Tibial artery (tissue), 4 donors: ENCODE results near the gene PLCH2.

Experiments
- DNase-seq, 2 donors: peaks; one replicate each; pipeline ENCODE4 v3.0.0-alpha.2; 2019
- H3K27ac ChIP-seq, 2 donors: fragments of 200-600 bp; sonication (generic) in 1 of 2; 1 replicate in 1 of 2; 2 replicates in 1 of 2; pipeline ENCODE4 v1.5.1; 2018 to 2019; ENCODE audit warnings: mild to moderate bottlenecking in 1 of 2
- H3K27me3 ChIP-seq, 2 donors: fragments of 200-600 bp; sonication (generic) in 1 of 2; one replicate each; pipeline versions ENCODE4 v1.5.1 to v1.6.0; 2016 to 2019
- H3K36me3 ChIP-seq, 3 donors: fragments of 200-600 bp; sonication (generic) in 2 of 3; one replicate each; pipeline ENCODE4 v1.5.1; 2016 to 2019; ENCODE audit warnings: mild to moderate bottlenecking in 2 of 3
- H3K4me1 ChIP-seq, 4 donors: fragments of 200-600 bp; sonication (generic) in 2 of 4; 1 replicate in 3 of 4; 2 replicates in 1 of 4; pipeline ENCODE4 v1.5.1; 2016 to 2019
- H3K4me3 ChIP-seq, 2 donors: fragments of 200-600 bp; sonication (generic) in 1 of 2; 1 replicate in 1 of 2; 2 replicates in 1 of 2; pipeline ENCODE4 v1.5.1; 2018 to 2019; ENCODE audit warnings: mild to moderate bottlenecking in 2 of 2
- H3K9me3 ChIP-seq, 3 donors: fragments of 200-600 bp; sonication (generic) in 1 of 3; one replicate each; pipeline ENCODE4 v1.5.1; 2016 to 2019
- intact Hi-C: fragments of 100-400 bp; cut with DNase I; formaldehyde crosslinking; loops from one replicate; pipeline ENCODE4 v1.15.0; 2023; ENCODE audit warnings: low total_unique reads
- TF ChIP-seq, protein P1 (sequence below), 2 experiments: fragments of 200-600 bp in 1 of 2; fragments of 450-650 bp in 1 of 2; IDR thresholded peaks; one replicate each; pipeline ENCODE4 v1.5.1; 2017 to 2019; ENCODE audit warnings: antibody characterized with exemption in 2 of 2, mild to moderate bottlenecking in 1 of 2, moderate library complexity in 1 of 2

PLCH2 gene

DNA sequence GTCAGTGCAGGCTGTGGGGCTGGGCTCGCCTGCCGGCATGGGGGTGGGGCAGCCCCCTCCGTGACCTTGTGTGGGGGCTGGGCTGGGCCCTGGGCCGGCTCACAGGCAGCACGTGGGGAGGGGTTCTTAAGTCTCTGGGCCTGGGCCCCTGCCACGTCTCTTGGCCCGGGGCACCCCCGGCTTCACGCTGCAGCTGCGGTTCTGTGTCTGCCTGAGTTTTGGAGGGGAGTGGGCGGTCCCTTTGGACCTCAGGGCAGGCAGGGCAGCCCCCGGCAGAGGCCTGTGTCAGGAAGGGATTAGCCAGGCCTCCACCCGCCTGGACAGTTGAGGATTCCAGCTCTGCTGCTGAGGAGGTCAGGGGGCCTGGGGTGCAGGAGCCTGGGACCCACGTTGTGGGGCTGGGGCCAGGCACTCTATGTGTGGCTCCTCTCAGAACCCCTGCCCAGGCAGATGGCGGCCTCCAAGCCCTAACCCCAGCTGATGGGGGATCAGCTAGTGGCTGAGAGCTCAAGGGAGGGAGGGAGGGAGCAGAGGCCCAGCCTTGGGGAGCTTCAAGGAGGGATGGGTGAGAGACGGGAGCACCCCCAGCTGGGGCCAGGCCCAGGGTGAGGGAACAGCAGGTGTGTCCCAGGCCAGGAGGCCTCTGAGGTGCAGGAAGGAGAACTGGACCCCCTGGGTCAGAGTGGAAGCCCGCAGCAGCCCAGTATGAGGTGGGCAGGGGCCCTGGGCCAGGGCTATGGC lies 1.8 kb upstream of the PLCH2 start:
- intact Hi-C loops, result loop anchor here (10.0 kb wide), 1 partner anchor 771 kb away; no protein-coding TSS in a partner anchor
- no peak for DNase-seq
- H3K36me3 ChIP-seq, result no peaks in the 10 kb centered on the region
- peaks cover 0 to 96% of the 10 kb centered on the region in 2 donors for H3K27me3 ChIP-seq
- H3K4me3 ChIP-seq, result no peak overlapping the region
- peaks cover 0 to 11% (median 0%) of the 10 kb centered on the region in 4 donors for H3K4me1 ChIP-seq
- no peak overlapping the region for H3K27ac ChIP-seq
- TF ChIP-seq, protein P1, sequence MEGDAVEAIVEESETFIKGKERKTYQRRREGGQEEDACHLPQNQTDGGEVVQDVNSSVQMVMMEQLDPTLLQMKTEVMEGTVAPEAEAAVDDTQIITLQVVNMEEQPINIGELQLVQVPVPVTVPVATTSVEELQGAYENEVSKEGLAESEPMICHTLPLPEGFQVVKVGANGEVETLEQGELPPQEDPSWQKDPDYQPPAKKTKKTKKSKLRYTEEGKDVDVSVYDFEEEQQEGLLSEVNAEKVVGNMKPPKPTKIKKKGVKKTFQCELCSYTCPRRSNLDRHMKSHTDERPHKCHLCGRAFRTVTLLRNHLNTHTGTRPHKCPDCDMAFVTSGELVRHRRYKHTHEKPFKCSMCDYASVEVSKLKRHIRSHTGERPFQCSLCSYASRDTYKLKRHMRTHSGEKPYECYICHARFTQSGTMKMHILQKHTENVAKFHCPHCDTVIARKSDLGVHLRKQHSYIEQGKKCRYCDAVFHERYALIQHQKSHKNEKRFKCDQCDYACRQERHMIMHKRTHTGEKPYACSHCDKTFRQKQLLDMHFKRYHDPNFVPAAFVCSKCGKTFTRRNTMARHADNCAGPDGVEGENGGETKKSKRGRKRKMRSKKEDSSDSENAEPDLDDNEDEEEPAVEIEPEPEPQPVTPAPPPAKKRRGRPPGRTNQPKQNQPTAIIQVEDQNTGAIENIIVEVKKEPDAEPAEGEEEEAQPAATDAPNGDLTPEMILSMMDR (IDR thresholded peaks at IDR 0.05), result no peak
- H3K9me3 ChIP-seq, result no peaks in the 10 kb centered on the region

DNA sequence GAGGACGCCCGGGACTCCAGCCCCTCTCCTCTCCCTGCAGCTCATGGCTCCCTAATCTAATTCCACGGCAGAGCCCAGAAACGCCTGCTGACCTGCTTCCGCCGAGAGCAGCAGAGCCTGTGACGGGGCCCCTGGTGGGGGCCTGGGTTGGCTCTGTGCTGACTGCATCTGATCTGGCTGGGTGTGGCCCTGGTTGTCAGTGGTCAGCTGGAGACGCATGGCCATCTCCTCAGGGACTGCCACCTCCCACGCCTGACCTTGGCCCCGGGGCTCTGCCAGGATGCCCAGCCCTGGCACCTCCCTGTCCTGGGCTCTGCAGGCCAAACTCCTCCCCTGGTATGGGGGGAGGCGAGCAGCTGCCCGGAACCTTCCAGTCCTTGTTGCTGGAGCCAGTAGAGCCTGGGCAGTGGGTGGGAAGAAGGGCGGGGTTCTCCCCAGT lies 1.1 kb upstream of the PLCH2 start:
- Histone ChIP-seq H3K4me1 (peaks cover 0 to 17% (median 0%) of the 10 kb centered on the region in 4 donors), H3K27me3 (peaks cover 0 to 90% of the 10 kb centered on the region in 2 donors), H3K9me3 (no peaks in the 10 kb centered on the region), H3K36me3 (no peaks in the 10 kb centered on the region), H3K27ac (no peak overlapping the region), H3K4me3 (no peak overlapping the region)
- intact Hi-C loops, result loop anchor here (10.0 kb wide), 1 partner anchor 770 kb away; no protein-coding TSS in a partner anchor
- TF ChIP-seq, protein P1 (IDR thresholded peaks at IDR 0.05), result no peak
- DNase-seq, result no peak

DNA sequence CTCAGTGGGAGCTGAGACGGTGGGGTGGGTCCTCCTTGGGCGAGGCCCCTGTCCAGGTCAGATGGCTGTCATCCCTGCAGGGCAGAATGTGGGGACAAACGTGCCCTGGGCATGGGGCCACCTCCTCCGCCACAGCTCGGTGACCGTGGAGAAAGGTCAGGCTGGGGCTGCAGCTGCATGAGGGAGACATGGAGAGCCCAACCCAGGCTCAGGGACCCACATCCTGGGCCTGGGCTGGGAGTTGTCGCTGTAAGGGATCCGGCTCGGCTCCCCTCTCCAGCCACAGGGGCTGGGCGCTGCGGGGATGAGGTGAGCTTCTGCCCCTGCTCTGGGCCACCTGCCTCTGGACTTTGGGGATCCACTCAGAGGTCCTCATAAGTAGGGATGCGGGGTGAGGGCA lies 518 bp upstream of the PLCH2 start:
- no peaks in the 10 kb centered on the region for H3K36me3 ChIP-seq
- H3K27me3 ChIP-seq, result peaks cover 0 to 83% of the 10 kb centered on the region in 2 donors
- H3K4me3 ChIP-seq, result no peak overlapping the region
- DNase-seq, result no peak
- H3K4me1 ChIP-seq, result peaks cover 0 to 23% (median 0%) of the 10 kb centered on the region in 4 donors
- H3K9me3 ChIP-seq, result no peaks in the 10 kb centered on the region
- TF ChIP-seq, protein P1 (IDR thresholded peaks at IDR 0.05), result no peak
- intact Hi-C loops, result loop anchor here (10.0 kb wide), 1 partner anchor 769 kb away; no protein-coding TSS in a partner anchor
- H3K27ac ChIP-seq, result no peak overlapping the region

DNA sequence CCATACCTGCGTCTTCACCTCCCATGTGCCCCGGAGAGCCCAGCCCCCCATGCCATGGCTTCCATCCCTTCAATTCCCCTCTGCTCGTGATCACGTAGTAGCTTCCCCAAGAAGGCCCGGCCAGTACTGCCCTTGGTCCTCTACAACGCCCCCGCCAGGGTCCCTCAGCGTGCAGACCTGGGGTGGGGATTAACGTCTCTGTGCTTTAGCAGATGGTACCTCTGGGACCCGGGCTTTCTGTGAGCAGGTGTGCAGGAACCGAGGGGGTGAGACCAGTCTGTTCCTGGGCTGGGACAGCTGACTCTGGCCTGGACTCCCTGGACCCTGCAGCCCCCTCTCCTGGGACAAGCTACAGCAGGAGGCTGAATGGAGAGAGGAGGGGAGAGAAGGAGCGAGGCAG lies 1.2 kb downstream of the PLCH2 start:
- Histone ChIP-seq H3K9me3 (no peaks in the 10 kb centered on the region), H3K27me3 (peaks cover 0 to 66% of the 10 kb centered on the region in 2 donors), H3K27ac (no peak overlapping the region), H3K36me3 (no peaks in the 10 kb centered on the region), H3K4me1 (peaks cover 0 to 33% (median 0%) of the 10 kb centered on the region in 4 donors), H3K4me3 (no peak overlapping the region)
- TF ChIP-seq, protein P1 (IDR thresholded peaks at IDR 0.05), result no peak
- DNase-seq, result no peak
- intact Hi-C loops, result loop anchor here (10.0 kb wide), 1 partner anchor 767 kb away; no protein-coding TSS in a partner anchor

DNA sequence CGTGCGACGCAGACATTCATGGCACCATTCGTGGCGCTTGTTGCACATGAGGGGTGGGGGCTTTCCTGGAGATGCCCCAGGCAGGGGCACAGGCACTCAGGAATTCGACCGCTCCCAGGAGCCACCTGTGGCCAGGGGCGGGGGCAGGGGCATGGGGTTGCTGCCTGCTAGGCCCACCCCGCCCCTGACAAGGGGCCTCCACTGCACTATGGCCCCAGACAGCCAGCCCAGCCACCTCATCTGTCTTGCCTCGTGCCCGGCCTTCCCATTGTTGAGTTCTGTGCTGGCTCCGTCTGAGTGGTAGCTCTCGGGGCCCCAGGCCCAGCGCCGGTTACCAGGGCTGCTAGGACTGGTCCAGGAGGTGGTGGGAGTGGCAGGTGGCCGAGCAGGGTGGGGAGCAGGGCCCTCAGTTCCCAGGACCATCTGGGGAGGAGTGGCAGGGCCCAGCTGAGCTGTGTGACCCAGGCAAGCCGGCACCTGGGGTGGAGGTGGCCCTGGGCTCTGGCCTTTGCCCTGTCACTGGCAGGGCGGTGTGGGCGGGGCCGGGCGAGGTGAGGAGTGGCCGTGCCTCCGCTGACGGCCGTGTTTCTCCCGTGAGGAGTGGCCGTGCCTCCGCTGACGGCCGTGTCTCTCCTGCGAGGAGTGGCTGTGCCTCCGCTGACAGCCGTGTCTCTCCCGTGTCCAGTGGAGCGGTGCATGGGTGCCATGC lies 1.9 kb downstream of the PLCH2 start:
- no peaks in the 10 kb centered on the region for H3K36me3 ChIP-seq
- no peaks in the 10 kb centered on the region for H3K9me3 ChIP-seq
- DNase-seq, result no peak
- H3K27me3 ChIP-seq, result peaks cover 0 to 60% of the 10 kb centered on the region in 2 donors
- TF ChIP-seq, protein P1 (IDR thresholded peaks at IDR 0.05), result no peak
- peaks cover 0 to 33% (median 0%) of the 10 kb centered on the region in 4 donors for H3K4me1 ChIP-seq
- intact Hi-C loops, result loop anchor here (10.0 kb wide), 1 partner anchor 767 kb away; no protein-coding TSS in a partner anchor
- no peak overlapping the region for H3K4me3 ChIP-seq
- no peak overlapping the region for H3K27ac ChIP-seq
